Activated B cell treated with CpG ODN at 0.5 μM for 24 hours (primary cell): ENCODE results near the gene AXIN1. TPM values are rescaled to one million over a fixed set of nuclear protein-coding genes. Genes with fewer than 3 reads are reported as not detected.

Experiments
- ATAC-seq: fragments of 200-7000 bp; cut with Tn5 transposase; one replicate; pipeline ENCODE4 v1.10.0; 2021; ENCODE audit warnings: low read depth, mild to moderate bottlenecking, moderate library complexity
- CTCF ChIA-PET: fragments of 350-600 bp; sonication (Branson Sonifier 250); formaldehyde crosslinking; loops from one replicate; lab custom pipeline; 2021; ENCODE audit warnings: antibody characterized with exemption; lab: Charles Lee
- POLR2A ChIA-PET: fragments of 350-600 bp; sonication (Branson Sonifier 250); formaldehyde crosslinking; loops from one replicate; lab custom pipeline; 2021; ENCODE audit warnings: antibody characterized with exemption; lab: Charles Lee
- DNase-seq: peaks from one replicate; pipeline ENCODE4 v3.0.0; 2022
- H3K27ac Mint-ChIP-seq: one replicate; pipeline ENCODE4 v1.8.0; 2020; ENCODE audit warnings: mixed read lengths
- H3K27me3 Mint-ChIP-seq: one replicate; pipeline ENCODE4 v1.8.0; 2021; ENCODE audit warnings: mixed read lengths
- H3K36me3 Mint-ChIP-seq: one replicate; pipeline ENCODE4 v1.8.0; 2021; ENCODE audit warnings: low read depth, mixed read lengths
- H3K4me1 Mint-ChIP-seq: one replicate; pipeline ENCODE4 v1.8.0; 2021; ENCODE audit warnings: mixed read lengths
- H3K4me3 Mint-ChIP-seq: one replicate; pipeline ENCODE4 v1.8.0; 2020; ENCODE audit warnings: mild to moderate bottlenecking, mixed read lengths
- H3K9me3 Mint-ChIP-seq: one replicate; pipeline ENCODE4 v1.8.0; 2020; ENCODE audit warnings: mixed read lengths
- CTCF ChIP-seq: fragments of 200-600 bp; IDR thresholded peaks from one replicate; pipeline ENCODE4 v1.8.0; 2022; ENCODE audit warnings: antibody characterized with exemption, mild to moderate bottlenecking
- intact Hi-C: fragments of 100-400 bp; cut with micrococcal nuclease; formaldehyde crosslinking; loops from one replicate; pipeline ENCODE4 v1.15.1; 2024
- total RNA-seq: library from RNA; stranded (reverse); gene quantifications from 2 replicates; pipeline ENCODE4 v1.2.3, GENCODE V29; 2022

Gene AXIN1
- total RNA-seq, 1 donor from 2014 or later = 30.6 TPM

- no peak for TF ChIP-seq CTCF
- no peaks in the 10 kb centered on the region for H3K9me3 Mint-ChIP-seq
- intact Hi-C loops = no loop called here
- ChIA-PET CTCF (no interaction called here), POLR2A (interaction anchor here (0.6 kb wide), 1 partner anchor 44 kb away, joined by 5 read pairs; no protein-coding TSS in a partner anchor)
- DNase-seq = no peak
- H3K36me3 Mint-ChIP-seq = peaks cover 51% of the 10 kb centered on the region
- H3K4me3 Mint-ChIP-seq = no peak overlapping the region
- H3K27ac Mint-ChIP-seq = no peak overlapping the region
- no peaks in the 10 kb centered on the region for H3K27me3 Mint-ChIP-seq
- no peak for ATAC-seq
- H3K4me1 Mint-ChIP-seq = no peaks in the 10 kb centered on the region
Observed at GRCh38 chr16:293043-293775, 59.3 kb downstream of the AXIN1 start.

GRCh38 chr16:291539-291938 lies 61.0 kb downstream of the AXIN1 start:
- Mint-ChIP-seq H3K27me3 (no peaks in the 10 kb centered on the region), H3K4me3 (no peak overlapping the region), H3K4me1 (no peaks in the 10 kb centered on the region), H3K9me3 (no peaks in the 10 kb centered on the region), H3K36me3 (peaks cover 54% of the 10 kb centered on the region), H3K27ac (no peak overlapping the region)
- ChIA-PET CTCF (no interaction called here), POLR2A (no interaction called here)
- TF ChIP-seq CTCF = no peak
- ATAC-seq = no peak
- intact Hi-C loops = no loop called here
- no peak for DNase-seq

GRCh38 chr16:290681-291405 lies 61.7 kb downstream of the AXIN1 start:
- Mint-ChIP-seq H3K27ac (no peak overlapping the region), H3K27me3 (no peaks in the 10 kb centered on the region), H3K36me3 (peaks cover 57% of the 10 kb centered on the region), H3K4me1 (no peaks in the 10 kb centered on the region), H3K9me3 (no peaks in the 10 kb centered on the region), H3K4me3 (no peak overlapping the region)
- TF ChIP-seq CTCF = no peak
- intact Hi-C loops = no loop called here
- ATAC-seq (no peak), DNase-seq (no peak)
- ChIA-PET POLR2A (no interaction called here), CTCF (no interaction called here)

- Mint-ChIP-seq H3K36me3 (peaks cover 55% of the 10 kb centered on the region), H3K4me3 (no peak overlapping the region), H3K9me3 (no peaks in the 10 kb centered on the region), H3K27me3 (no peaks in the 10 kb centered on the region), H3K27ac (no peak overlapping the region), H3K4me1 (no peaks in the 10 kb centered on the region)
- ATAC-seq = no peak
- CTCF ChIA-PET = no interaction called here
- no peak for DNase-seq
- POLR2A ChIA-PET = no interaction called here
- TF ChIP-seq CTCF = no peak
- intact Hi-C loops = no loop called here
Observed at GRCh38 chr16:290015-290680, 62.4 kb downstream of the AXIN1 start.

GRCh38 chr16:289395-289997 lies 63.0 kb downstream of the AXIN1 start:
- DNase-seq = no peak
- POLR2A ChIA-PET = no interaction called here
- no peak for TF ChIP-seq CTCF
- Mint-ChIP-seq H3K36me3 (peaks cover 55% of the 10 kb centered on the region), H3K4me1 (no peaks in the 10 kb centered on the region), H3K4me3 (no peak overlapping the region), H3K9me3 (no peaks in the 10 kb centered on the region), H3K27me3 (no peaks in the 10 kb centered on the region), H3K27ac (no peak overlapping the region)
- CTCF ChIA-PET = no interaction called here
- intact Hi-C loops = no loop called here
- ATAC-seq = no peak
